ENCODE measurements around the gene CRIM1.

- TF ChIP-seq CTCF (IDR thresholded peaks at IDR 0.05) (no peak), ZFX (IDR thresholded peaks at IDR 0.05; ENCODE audit: borderline replicate concordance) (no peak)
These were observed 6.7 kb downstream of the CRIM1 start for GRCh38 chr2:36362291-36362690.

All from 22Rv1 (cell line).